ENCODE measurements around the gene DDX3X.

GRCh38 chrX:41293269-41293668 lies 40.7 kb upstream of the DDX3X start:
- peak; percentile 24 to 33 for TF ChIP-seq CTCF (conservative IDR thresholded peaks at IDR 0.05 in 1 of 2, IDR thresholded peaks at IDR 0.05 in 1 of 2; ENCODE audit: extremely low read depth in 1 of 2, insufficient read depth in 1 of 2, low read depth in 1 of 2, low read length in 2 of 2)
- no peak for TF ChIP-seq EZH2 (IDR thresholded peaks at IDR 0.05; ENCODE audit: borderline replicate concordance, low read length)
